ENCODE data around the gene LDHAL6B. TPM values are rescaled to one million over a fixed set of nuclear protein-coding genes. Genes with fewer than 3 reads are reported as not detected.

LDHAL6B gene
- total and polyA plus RNA-seq, 8 donors = not detected

DNA sequence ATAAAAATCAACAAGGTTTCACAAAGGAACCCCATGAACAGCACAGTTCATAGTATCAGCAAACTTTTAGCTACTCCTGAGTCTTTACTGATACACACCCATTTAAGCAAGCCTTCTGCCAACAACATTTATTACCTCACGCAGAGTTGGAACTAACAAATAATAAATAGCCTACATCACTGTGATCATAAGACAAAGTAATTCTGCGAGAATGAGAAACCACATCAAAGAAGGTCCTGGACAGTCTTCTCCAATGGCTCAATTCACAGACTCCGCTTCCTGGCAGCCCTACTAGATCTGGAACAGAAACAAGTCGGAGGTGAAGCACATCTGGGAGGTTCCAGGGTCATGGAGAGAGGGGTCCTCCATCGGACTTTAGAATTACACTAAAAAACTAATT, 37.0 kb downstream of the LDHAL6B start:
- peaks cover 0 to 5% (median 0%) of the 10 kb centered on the region in 4 donors for H3K4me1 ChIP-seq
- WGBS, 5 donors = 69 to 87% (median 85%) methylated on average over 5 of the region's 5 CpGs
- H3K9me3 ChIP-seq = no peaks in the 10 kb centered on the region
- no peaks in the 10 kb centered on the region for H3K36me3 ChIP-seq
- no peak for TF ChIP-seq POLR2A (IDR thresholded peaks at IDR 0.05)
- H3K27me3 ChIP-seq = no peaks in the 10 kb centered on the region
- intact Hi-C loops (cut with DNase I; ENCODE audit: low total_unique reads) = loop anchor here (10.0 kb wide), 1 partner anchor 251 kb away; no protein-coding TSS in a partner anchor
- no peak overlapping the region for H3K27ac ChIP-seq
- H3K4me3 ChIP-seq = no peak overlapping the region
- no peak for DNase-seq

DNA sequence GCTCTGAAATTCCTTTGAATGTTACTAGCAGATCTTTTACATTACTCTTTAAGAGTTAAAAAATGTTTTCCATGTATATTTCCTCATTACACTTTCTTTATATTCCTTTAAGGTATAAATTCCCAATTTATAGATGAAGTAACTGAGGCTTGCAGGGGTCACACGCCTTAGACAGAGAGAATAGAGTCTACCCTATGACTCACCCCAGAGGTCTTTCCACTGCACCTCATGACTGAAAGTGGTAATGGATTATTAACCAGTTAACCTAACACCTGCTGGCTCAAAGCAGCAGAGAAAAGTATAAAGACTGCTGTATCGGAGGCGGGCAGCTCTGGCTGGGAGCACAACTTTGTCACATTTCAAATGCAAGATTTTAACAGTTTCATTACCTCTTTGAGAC, 37.7 kb downstream of the LDHAL6B start:
- 86 to 90% (median 88%) methylated on average over 3 of the region's 3 CpGs for WGBS, 5 donors
- no peak for DNase-seq
- Histone ChIP-seq H3K27me3 (no peaks in the 10 kb centered on the region), H3K4me1 (peaks cover 0 to 5% (median 0%) of the 10 kb centered on the region in 4 donors), H3K36me3 (no peaks in the 10 kb centered on the region), H3K9me3 (no peaks in the 10 kb centered on the region), H3K4me3 (no peak overlapping the region), H3K27ac (no peak overlapping the region)
- TF ChIP-seq, protein P1, sequence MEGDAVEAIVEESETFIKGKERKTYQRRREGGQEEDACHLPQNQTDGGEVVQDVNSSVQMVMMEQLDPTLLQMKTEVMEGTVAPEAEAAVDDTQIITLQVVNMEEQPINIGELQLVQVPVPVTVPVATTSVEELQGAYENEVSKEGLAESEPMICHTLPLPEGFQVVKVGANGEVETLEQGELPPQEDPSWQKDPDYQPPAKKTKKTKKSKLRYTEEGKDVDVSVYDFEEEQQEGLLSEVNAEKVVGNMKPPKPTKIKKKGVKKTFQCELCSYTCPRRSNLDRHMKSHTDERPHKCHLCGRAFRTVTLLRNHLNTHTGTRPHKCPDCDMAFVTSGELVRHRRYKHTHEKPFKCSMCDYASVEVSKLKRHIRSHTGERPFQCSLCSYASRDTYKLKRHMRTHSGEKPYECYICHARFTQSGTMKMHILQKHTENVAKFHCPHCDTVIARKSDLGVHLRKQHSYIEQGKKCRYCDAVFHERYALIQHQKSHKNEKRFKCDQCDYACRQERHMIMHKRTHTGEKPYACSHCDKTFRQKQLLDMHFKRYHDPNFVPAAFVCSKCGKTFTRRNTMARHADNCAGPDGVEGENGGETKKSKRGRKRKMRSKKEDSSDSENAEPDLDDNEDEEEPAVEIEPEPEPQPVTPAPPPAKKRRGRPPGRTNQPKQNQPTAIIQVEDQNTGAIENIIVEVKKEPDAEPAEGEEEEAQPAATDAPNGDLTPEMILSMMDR (IDR thresholded peaks at IDR 0.05) = no peak
- no peak for TF ChIP-seq POLR2AphosphoS5 (IDR thresholded peaks at IDR 0.05)
- no peak for TF ChIP-seq POLR2A (IDR thresholded peaks at IDR 0.05)
- TF ChIP-seq EP300 (IDR thresholded peaks at IDR 0.05) = no peak
- intact Hi-C loops (cut with DNase I; ENCODE audit: low total_unique reads) = loop anchor here (10.0 kb wide), 1 partner anchor 250 kb away; no protein-coding TSS in a partner anchor

DNA sequence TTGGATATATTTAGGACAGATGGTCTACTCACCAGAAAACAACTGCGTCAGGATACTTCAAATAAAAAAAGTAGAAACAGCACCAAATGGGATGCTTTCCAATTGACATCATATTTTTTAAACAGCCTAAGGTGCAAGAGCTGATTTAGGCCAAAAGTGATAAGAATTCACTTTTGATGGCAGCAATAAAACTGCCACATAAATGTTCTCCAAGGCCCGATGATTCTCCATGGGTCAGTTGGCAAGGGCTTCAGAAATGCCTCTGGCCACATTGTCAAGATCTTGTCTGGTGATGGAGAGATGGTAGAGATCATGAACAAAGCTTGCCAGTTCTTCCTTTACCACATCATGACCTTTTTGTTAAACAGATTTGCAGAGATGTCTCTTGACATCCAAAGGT, 38.9 kb downstream of the LDHAL6B start:
- intact Hi-C loops (cut with DNase I; ENCODE audit: low total_unique reads) = loop anchor here (10.0 kb wide), 1 partner anchor 249 kb away; no protein-coding TSS in a partner anchor
- peaks cover 0 to 10% (median 3%) of the 10 kb centered on the region in 4 donors for H3K36me3 ChIP-seq
- no peaks in the 10 kb centered on the region for H3K9me3 ChIP-seq
- H3K4me3 ChIP-seq = no peak overlapping the region
- DNase-seq = no peak
- 76 to 89% (median 87%) methylated on average over 2 of the region's 2 CpGs for WGBS, 5 donors
- H3K27me3 ChIP-seq = no peaks in the 10 kb centered on the region
- TF ChIP-seq, protein P1 (IDR thresholded peaks at IDR 0.05) = no peak
- TF ChIP-seq EP300 (IDR thresholded peaks at IDR 0.05) (no peak), POLR2AphosphoS5 (IDR thresholded peaks at IDR 0.05) (no peak), POLR2A (IDR thresholded peaks at IDR 0.05) (no peak)
- no peak overlapping the region for H3K27ac ChIP-seq
- H3K4me1 ChIP-seq = peaks cover 0 to 5% (median 0%) of the 10 kb centered on the region in 4 donors

DNA sequence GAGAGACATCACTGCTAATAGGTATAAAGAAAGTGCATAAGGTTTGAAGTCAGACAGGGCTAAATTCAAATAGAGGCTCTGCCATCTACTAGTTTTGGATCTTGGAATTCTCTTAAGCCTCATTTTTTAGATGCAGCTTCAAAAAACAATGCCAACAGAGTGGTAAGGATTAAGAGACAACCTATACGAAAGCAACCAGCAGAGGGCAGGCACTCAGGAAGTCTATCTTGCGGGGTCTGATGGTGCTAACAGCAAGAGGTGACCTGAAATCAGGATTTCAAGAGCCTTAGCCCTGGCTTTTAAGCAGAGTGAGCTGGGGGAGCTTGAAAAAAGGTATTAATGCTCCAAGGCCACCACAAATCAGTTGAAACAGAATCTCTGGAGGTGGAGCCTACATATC, 40.7 kb downstream of the LDHAL6B start:
- 2 to 18% (median 10%) methylated on average over 2 of the region's 2 CpGs for WGBS, 5 donors
- Histone ChIP-seq H3K27me3 (no peaks in the 10 kb centered on the region), H3K4me1 (peaks cover 0 to 5% (median 0%) of the 10 kb centered on the region in 4 donors), H3K36me3 (peaks cover 0 to 11% (median 3%) of the 10 kb centered on the region in 4 donors), H3K27ac (no peak overlapping the region), H3K9me3 (no peaks in the 10 kb centered on the region), H3K4me3 (no peak overlapping the region)
- DNase-seq = peak; percentile 61 to 86
- no peak for TF ChIP-seq POLR2A (IDR thresholded peaks at IDR 0.05)
- TF ChIP-seq POLR2AphosphoS5 (IDR thresholded peaks at IDR 0.05) = peak in 1 of 3 donors; percentile 66
- TF ChIP-seq, protein P1 (IDR thresholded peaks at IDR 0.05) = peak in 5 of 7 experiments; percentile 13 to 55 (median 45)
- no peak for TF ChIP-seq EP300 (IDR thresholded peaks at IDR 0.05)
- intact Hi-C loops (cut with DNase I; ENCODE audit: low total_unique reads) = loop anchor here (10.0 kb wide), 1 partner anchor 247 kb away; no protein-coding TSS in a partner anchor

DNA sequence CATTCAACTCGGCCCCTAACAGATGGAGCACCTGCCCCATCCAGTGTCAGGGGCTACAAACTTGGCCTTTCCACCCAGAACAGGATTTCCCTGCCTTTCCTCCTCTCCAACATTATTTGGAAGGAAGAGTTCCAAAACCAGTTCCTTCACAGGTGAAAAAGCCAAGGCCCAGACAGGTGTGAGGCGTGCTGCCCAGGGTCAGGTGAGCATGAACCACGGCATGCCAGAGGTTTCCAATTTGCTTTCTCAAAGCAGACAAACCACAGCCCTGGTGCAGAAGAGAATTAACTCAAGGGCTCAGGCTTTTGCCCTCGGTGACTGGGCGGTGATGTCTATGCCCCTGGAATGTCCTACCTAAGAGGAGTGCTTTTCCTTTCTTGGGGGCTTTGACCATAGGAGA, 43.2 kb downstream of the LDHAL6B start:
- TF ChIP-seq EP300 (IDR thresholded peaks at IDR 0.05) (no peak), POLR2AphosphoS5 (IDR thresholded peaks at IDR 0.05) (no peak), POLR2A (IDR thresholded peaks at IDR 0.05) (no peak)
- TF ChIP-seq, protein P1 (IDR thresholded peaks at IDR 0.05) = no peak
- peaks cover 0 to 5% (median 0%) of the 10 kb centered on the region in 4 donors for H3K4me1 ChIP-seq
- intact Hi-C loops (cut with DNase I; ENCODE audit: low total_unique reads) = loop anchor here (10.0 kb wide), 1 partner anchor 245 kb away; no protein-coding TSS in a partner anchor
- no peak overlapping the region for H3K27ac ChIP-seq
- H3K4me3 ChIP-seq = no peak overlapping the region
- no peak for DNase-seq
- peaks cover 0 to 13% (median 4%) of the 10 kb centered on the region in 4 donors for H3K36me3 ChIP-seq
- H3K27me3 ChIP-seq = no peaks in the 10 kb centered on the region
- H3K9me3 ChIP-seq = no peaks in the 10 kb centered on the region
- WGBS, 5 donors = 66 to 77% (median 73%) methylated on average over 5 of the region's 5 CpGs

Data from stomach (tissue), 9 donors.